ENCODE measurements around the gene ATOH8.

DNA sequence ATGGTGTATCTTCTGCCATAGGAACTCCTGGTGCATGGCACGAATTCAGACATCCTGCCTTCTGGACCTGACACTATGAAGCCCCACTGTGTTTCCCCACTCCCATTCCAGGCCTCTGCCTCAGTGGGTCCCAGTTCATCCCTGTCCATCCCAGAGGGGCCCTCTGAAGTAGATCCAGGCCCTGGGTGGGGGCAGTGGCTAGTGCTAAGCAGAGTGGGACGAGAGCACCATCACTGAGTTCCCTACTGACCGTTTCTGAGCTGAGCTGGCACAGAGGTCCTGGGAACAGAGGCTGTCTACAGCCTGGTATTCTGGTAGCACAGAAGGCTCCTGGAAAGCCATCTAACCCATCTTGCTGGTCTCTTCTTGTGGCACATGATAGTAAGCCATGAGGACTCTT lies 54.0 kb downstream of the ATOH8 start:
- TF ChIP-seq SP1 (IDR thresholded peaks at IDR 0.05; ENCODE audit: low read depth, low read length): no peak
- TF ChIP-seq, protein P1, sequence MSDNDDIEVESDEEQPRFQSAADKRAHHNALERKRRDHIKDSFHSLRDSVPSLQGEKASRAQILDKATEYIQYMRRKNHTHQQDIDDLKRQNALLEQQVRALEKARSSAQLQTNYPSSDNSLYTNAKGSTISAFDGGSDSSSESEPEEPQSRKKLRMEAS (IDR thresholded peaks at IDR 0.05; ENCODE audit: low read depth, low read length): no peak
- TF ChIP-seq, protein P2, sequence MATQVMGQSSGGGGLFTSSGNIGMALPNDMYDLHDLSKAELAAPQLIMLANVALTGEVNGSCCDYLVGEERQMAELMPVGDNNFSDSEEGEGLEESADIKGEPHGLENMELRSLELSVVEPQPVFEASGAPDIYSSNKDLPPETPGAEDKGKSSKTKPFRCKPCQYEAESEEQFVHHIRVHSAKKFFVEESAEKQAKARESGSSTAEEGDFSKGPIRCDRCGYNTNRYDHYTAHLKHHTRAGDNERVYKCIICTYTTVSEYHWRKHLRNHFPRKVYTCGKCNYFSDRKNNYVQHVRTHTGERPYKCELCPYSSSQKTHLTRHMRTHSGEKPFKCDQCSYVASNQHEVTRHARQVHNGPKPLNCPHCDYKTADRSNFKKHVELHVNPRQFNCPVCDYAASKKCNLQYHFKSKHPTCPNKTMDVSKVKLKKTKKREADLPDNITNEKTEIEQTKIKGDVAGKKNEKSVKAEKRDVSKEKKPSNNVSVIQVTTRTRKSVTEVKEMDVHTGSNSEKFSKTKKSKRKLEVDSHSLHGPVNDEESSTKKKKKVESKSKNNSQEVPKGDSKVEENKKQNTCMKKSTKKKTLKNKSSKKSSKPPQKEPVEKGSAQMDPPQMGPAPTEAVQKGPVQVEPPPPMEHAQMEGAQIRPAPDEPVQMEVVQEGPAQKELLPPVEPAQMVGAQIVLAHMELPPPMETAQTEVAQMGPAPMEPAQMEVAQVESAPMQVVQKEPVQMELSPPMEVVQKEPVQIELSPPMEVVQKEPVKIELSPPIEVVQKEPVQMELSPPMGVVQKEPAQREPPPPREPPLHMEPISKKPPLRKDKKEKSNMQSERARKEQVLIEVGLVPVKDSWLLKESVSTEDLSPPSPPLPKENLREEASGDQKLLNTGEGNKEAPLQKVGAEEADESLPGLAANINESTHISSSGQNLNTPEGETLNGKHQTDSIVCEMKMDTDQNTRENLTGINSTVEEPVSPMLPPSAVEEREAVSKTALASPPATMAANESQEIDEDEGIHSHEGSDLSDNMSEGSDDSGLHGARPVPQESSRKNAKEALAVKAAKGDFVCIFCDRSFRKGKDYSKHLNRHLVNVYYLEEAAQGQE (IDR thresholded peaks at IDR 0.05; ENCODE audit: low read depth, low read length): no peak
- TF ChIP-seq, protein P3, sequence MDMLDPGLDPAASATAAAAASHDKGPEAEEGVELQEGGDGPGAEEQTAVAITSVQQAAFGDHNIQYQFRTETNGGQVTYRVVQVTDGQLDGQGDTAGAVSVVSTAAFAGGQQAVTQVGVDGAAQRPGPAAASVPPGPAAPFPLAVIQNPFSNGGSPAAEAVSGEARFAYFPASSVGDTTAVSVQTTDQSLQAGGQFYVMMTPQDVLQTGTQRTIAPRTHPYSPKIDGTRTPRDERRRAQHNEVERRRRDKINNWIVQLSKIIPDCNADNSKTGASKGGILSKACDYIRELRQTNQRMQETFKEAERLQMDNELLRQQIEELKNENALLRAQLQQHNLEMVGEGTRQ (IDR thresholded peaks at IDR 0.05; ENCODE audit: borderline replicate concordance, low read depth, low read length): no peak
